K562 (cell line): ENCODE data around the gene BPIFB6. TPM values are rescaled to one million over a fixed set of nuclear protein-coding genes. Genes with fewer than 3 reads are reported as not detected.
A peak's percentile ranks its signal among the peaks of the same experiment; 100 is the strongest.

Experiments
- ATAC-seq: fragments of 200-7000 bp; cut with Tn5 transposase; 3 replicates; pipeline ENCODE4 v1.9.1; 2020; ENCODE audit warnings: moderate library complexity
- BruUV-seq: library from RNA; stranded (reverse); fragments of 400-500 nt; replicated peaks from 2 replicates; lab custom pipeline; 2021; lab: Mats Ljungman, UMichigan
- CTCF ChIA-PET: fragments of 300-600 bp; formaldehyde crosslinking; extraction: SDS; loops from one replicate; lab custom pipeline; 2021; ENCODE audit warnings: low intra/inter-chr PET ratio; lab: Yijun Ruan, JAX
- POLR2A ChIA-PET: fragments of 300-600, 350-650 bp; sonication (Branson Sonifier 250); formaldehyde crosslinking; extraction: SDS; loops from one replicate; lab custom pipeline; 2021; ENCODE audit warnings: antibody characterized with exemption, inconsistent platforms; lab: Yijun Ruan, JAX
- DNase-seq, 4 experiments: peaks; one replicate each; pipeline versions ENCODE4 v3.0.0 to v3.0.0-alpha.2; 2011 to 2018; ENCODE audit warnings: low spot score in 3 of 4, mixed read lengths in 3 of 4; ENCODE audit errors: extremely low read depth in 1 of 4
- FAIRE-seq: peaks from 2 replicates; lab custom pipeline; 2011; peaks lifted over from hg19 to GRCh38; lab: Jason Lieb, UNC
- H2AFZ ChIP-seq: 2 replicates; pipeline ENCODE4 v1.6.0; 2011; ENCODE audit warnings: low read depth, low read length, control low read depth, inconsistent platforms
- H3K27ac ChIP-seq: fragments of 200-600 bp; 3 replicates; pipeline ENCODE4 v1.8.0; 2011; ENCODE audit warnings: low read depth, mild to moderate bottlenecking, control low read depth, inconsistent platforms, low read length, moderate library complexity, mixed read lengths; ENCODE audit errors: extremely low read depth
- H3K27me3 ChIP-seq, 2 experiments: fragments of 300-600 bp in 1 of 2; 2 replicates in 1 of 2; 3 replicates in 1 of 2; pipeline versions ENCODE4 v1.6.0 to v1.8.0; 2011; ENCODE audit warnings: inconsistent platforms in 2 of 2, low read length in 2 of 2, mild to moderate bottlenecking in 1 of 2, mixed read lengths in 1 of 2, moderate library complexity in 1 of 2; ENCODE audit not compliant: control insufficient read depth in 2 of 2, insufficient read depth in 2 of 2
- H3K36me3 ChIP-seq: fragments of 300-600 bp; 3 replicates; pipeline ENCODE4 v1.8.0; 2011; ENCODE audit warnings: mild to moderate bottlenecking, low read length, inconsistent platforms; ENCODE audit not compliant: control insufficient read depth, insufficient read depth
- H3K4me1 ChIP-seq, 2 experiments: fragments of 200-600 bp in 1 of 2; replicated peaks in 1 of 2; 2 replicates in 1 of 2; 3 replicates in 1 of 2; pipeline versions ENCODE4 v1.5.1 to v1.8.0; 2011; ENCODE audit warnings: inconsistent platforms in 2 of 2, low read length in 2 of 2, mild to moderate bottlenecking in 1 of 2, mixed read lengths in 1 of 2, moderate library complexity in 1 of 2; ENCODE audit not compliant: control insufficient read depth in 2 of 2, insufficient read depth in 2 of 2
- H3K4me2 ChIP-seq: 2 replicates; pipeline ENCODE4 v1.6.1; 2011; ENCODE audit warnings: low read length, control low read depth, inconsistent platforms, mixed read lengths; ENCODE audit not compliant: insufficient read depth
- H3K4me3 ChIP-seq: fragments of 200-600 bp; sonication (generic), shearing (Covaris generic); 2 replicates; pipeline ENCODE4 v1.5.1; 2016; ENCODE audit warnings: control low read depth, inconsistent platforms
- H3K79me2 ChIP-seq: fragments of 200-600 bp; 3 replicates; pipeline ENCODE4 v1.8.0; 2011; ENCODE audit warnings: low read length, inconsistent platforms; ENCODE audit not compliant: control insufficient read depth, insufficient read depth
- H3K9ac ChIP-seq, 2 experiments: 2 replicates each; pipeline versions ENCODE4 v1.6.0 to v1.6.1; 2011; ENCODE audit warnings: low read depth in 2 of 2, low read length in 2 of 2, control low read depth in 1 of 2, inconsistent platforms in 1 of 2, mild to moderate bottlenecking in 1 of 2, mixed read lengths in 1 of 2; ENCODE audit not compliant: insufficient read depth in 1 of 2
- H3K9me1 ChIP-seq: one replicate; pipeline ENCODE4 v1.6.0; 2011; ENCODE audit warnings: inconsistent platforms, mild to moderate bottlenecking, low read length, moderate library complexity; ENCODE audit not compliant: control insufficient read depth, insufficient read depth
- H3K9me3 ChIP-seq: replicated peaks from 2 replicates; pipeline ENCODE4 v1.5.1; 2011; ENCODE audit warnings: low read depth, low read length, inconsistent platforms; ENCODE audit not compliant: control insufficient read depth, insufficient read depth
- H4K20me1 ChIP-seq: replicated peaks from 2 replicates; pipeline ENCODE4 v1.6.1; 2011; ENCODE audit warnings: low read length, inconsistent platforms, mixed read lengths; ENCODE audit not compliant: control insufficient read depth, insufficient read depth
- CCAR2 ChIP-seq: fragments of 200-400 bp; formaldehyde crosslinking; IDR thresholded peaks from 2 replicates; pipeline ENCODE4 v1.6.1; 2017; ENCODE audit warnings: mild to moderate bottlenecking, low read depth, low read length
- ZNF174 ChIP-seq: fragments of 250-450 bp; sonication (Bioruptor Pico); IDR thresholded peaks from 2 replicates; pipeline ENCODE4 v1.4.0; 2020; ENCODE audit warnings: mild to moderate bottlenecking
- in situ Hi-C: fragments of 300-500 bp; cut with MboI; formaldehyde crosslinking; loops from 4 replicates; pipeline ENCODE4 v1.15.0; 2018; ENCODE audit warnings: inconsistent platforms, mixed read lengths
- intact Hi-C: fragments of 100-400 bp; cut with micrococcal nuclease; formaldehyde crosslinking; loops from 2 replicates; pipeline ENCODE4 v1.14.2; 2022
- polyA plus RNA-seq, 8 experiments: library from polyadenylated mRNA; depleted of rRNA in 4 of 8; stranded (reverse) in 5 of 8; unstranded in 3 of 8; fragments of >200 nt; fragmentation: Nextera tagmentation in 2 of 8; fragmentation: Illumina TruSeq in 1 of 8; extraction: Ambion mirVana in 2 of 8; extraction: Trizol in 1 of 8; gene quantifications; 2 replicates each; pipeline versions ENCODE4 v1.2.1 to v1.2.3, GENCODE V29; 2011 to 2014; ENCODE audit warnings: inconsistent platforms in 1 of 8, missing spikeins in 1 of 8
- total RNA-seq, 7 experiments: library from RNA; depleted of rRNA in 6 of 7; stranded (reverse); fragments of >200 nt in 6 of 7; fragmentation: Illumina TruSeq in 2 of 7; extraction: Trizol in 2 of 7; gene quantifications; 2 replicates each; pipeline versions ENCODE4 v1.2.1 to v1.2.3, GENCODE V29; 2011 to 2021; ENCODE audit warnings: low replicate concordance in 1 of 7
- TF ChIP-seq, protein P1 (sequence below): sonication (generic); formaldehyde crosslinking; IDR thresholded peaks from 2 replicates; pipeline ENCODE4 v1.8.0; 2022; ENCODE audit warnings: mild to moderate bottlenecking, missing genetic modification reagents
- TF ChIP-seq, protein P2 (sequence below), 3 experiments: IDR thresholded peaks in 2 of 3; conservative IDR thresholded peaks in 1 of 3; 2 replicates each; pipeline ENCODE4 v1.5.1; 2011 to 2012; ENCODE audit warnings: low read length in 3 of 3, mild to moderate bottlenecking in 3 of 3, control low read depth in 2 of 3, improper control_type of control experiment in 1 of 3, inconsistent platforms in 1 of 3, low read depth in 1 of 3, mixed read lengths in 1 of 3, moderate library complexity in 1 of 3; ENCODE audit not compliant: insufficient read depth in 2 of 3

BPIFB6 gene
- total and polyA plus RNA-seq, 9 of the 15 experiments (the other 6 are each of a cell fraction or from before 2014, with no cell fraction given), result not detected

DNA sequence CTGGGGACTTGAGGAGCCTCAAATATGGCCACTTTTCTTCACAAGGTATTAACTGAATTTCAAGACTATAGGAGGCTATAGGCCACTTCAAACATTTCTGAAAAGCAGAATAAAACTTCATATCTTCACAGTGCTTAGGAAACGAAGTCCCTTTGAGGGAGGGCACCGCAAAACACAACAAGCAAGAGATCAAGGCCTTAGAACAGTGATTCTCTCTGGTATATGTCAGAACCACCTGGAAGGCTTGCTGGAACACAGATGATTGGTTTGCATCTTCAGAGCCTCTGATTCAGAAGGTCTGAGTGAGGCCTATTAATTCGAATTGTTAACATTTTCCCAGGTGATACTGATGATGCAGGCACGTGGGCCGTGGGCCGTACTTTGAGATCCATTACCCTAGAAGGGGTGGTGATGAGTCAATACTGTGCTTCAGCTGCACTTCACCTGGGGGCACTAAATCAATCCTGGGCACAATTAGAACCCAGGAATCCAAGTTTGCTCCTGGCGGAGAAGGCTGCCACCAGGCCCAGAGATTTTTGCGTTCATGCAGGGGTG is 37.9 kb upstream of the BPIFB6 start (continued):
- TF ChIP-seq ZNF174 (CRISPR knock-in tag), result no peak
- TF ChIP-seq, all 486 proteins: peak for 0

DNA sequence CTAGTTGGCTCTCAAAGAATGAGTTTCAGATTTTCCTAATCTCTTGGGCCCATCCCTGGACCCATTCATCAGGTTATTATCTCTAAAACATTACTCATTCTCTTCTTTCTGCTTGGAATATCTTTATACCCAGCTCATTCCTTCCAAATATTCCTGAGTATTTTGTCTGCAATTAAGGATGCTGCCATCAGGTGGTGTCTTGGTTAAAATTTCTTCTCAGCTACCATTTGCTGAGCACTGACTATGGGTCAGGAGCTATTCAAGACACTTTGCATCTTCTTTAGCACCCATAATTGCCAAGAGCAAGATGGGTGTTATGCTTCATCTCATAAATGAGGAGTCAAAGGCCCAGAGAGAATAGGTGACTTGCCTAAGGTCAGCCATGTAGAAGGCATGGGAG is 35.6 kb upstream of the BPIFB6 start:
- ChIA-PET CTCF (no interaction called here), POLR2A (interaction anchor here (0.9 to 1.4 kb wide), 4 partner anchors 10 to 39 kb away, joined by 3 to 5 read pairs (median 3); no protein-coding TSS in a partner anchor)
- intact Hi-C loops (no loop called here), in situ Hi-C loops (no loop called here)
- Histone ChIP-seq H3K9me3 (no peaks in the 10 kb centered on the region), H3K9me1 (no peaks in the 10 kb centered on the region), H3K36me3 (no peaks in the 10 kb centered on the region), H3K4me1 (no peaks in the 10 kb centered on the region; a peak in 1 of 5 replicates), H3K79me2 (no peaks in the 10 kb centered on the region), H3K4me2 (no peak overlapping the region), H2AFZ (no peak overlapping the region), H4K20me1 (no peaks in the 10 kb centered on the region)
- no peak for FAIRE-seq
- peak in 2 of 4 experiments; percentile 30 to 32 for DNase-seq
- TF ChIP-seq, protein P1, sequence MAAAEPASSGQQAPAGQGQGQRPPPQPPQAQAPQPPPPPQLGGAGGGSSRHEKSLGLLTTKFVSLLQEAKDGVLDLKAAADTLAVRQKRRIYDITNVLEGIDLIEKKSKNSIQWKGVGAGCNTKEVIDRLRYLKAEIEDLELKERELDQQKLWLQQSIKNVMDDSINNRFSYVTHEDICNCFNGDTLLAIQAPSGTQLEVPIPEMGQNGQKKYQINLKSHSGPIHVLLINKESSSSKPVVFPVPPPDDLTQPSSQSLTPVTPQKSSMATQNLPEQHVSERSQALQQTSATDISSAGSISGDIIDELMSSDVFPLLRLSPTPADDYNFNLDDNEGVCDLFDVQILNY (CRISPR knock-in tag), result no peak
- TF ChIP-seq, protein P2, sequence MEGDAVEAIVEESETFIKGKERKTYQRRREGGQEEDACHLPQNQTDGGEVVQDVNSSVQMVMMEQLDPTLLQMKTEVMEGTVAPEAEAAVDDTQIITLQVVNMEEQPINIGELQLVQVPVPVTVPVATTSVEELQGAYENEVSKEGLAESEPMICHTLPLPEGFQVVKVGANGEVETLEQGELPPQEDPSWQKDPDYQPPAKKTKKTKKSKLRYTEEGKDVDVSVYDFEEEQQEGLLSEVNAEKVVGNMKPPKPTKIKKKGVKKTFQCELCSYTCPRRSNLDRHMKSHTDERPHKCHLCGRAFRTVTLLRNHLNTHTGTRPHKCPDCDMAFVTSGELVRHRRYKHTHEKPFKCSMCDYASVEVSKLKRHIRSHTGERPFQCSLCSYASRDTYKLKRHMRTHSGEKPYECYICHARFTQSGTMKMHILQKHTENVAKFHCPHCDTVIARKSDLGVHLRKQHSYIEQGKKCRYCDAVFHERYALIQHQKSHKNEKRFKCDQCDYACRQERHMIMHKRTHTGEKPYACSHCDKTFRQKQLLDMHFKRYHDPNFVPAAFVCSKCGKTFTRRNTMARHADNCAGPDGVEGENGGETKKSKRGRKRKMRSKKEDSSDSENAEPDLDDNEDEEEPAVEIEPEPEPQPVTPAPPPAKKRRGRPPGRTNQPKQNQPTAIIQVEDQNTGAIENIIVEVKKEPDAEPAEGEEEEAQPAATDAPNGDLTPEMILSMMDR (IDR thresholded peaks at IDR 0.05 in 2 of 3, conservative IDR thresholded peaks at IDR 0.05 in 1 of 3; ENCODE audit: insufficient read depth in 2 of 3, low read depth in 1 of 3, low read length in 3 of 3), result peak in 2 of 3 experiments; percentile 7 to 41; a peak in 3 of 6 replicates
- no peak for TF ChIP-seq CCAR2
- TF ChIP-seq, all 486 proteins: peak for 1
- Histone ChIP-seq H3K27me3 (peaks cover 3 to 11% of the 10 kb centered on the region in 2 experiments; a peak in 1 of 5 replicates), H3K27ac (no peak overlapping the region), H3K9ac (no peak overlapping the region), H3K4me3 (no peak overlapping the region)
- BruUV-seq, result no TSS peak
- ATAC-seq, result no peak
